Caco-2 (cell line): ENCODE results near the gene C3. TPM values are rescaled to one million over a fixed set of nuclear protein-coding genes. Genes with fewer than 3 reads are reported as not detected.
A peak's percentile ranks its signal among the peaks of the same experiment; 100 is the strongest.

Experiments
- BruUV-seq: library from RNA; stranded (reverse); fragments of 400-500 nt; replicated peaks from 2 replicates; lab custom pipeline; 2021; lab: Mats Ljungman, UMichigan
- CTCF ChIA-PET: fragments of 300-600 bp; sonication (Branson Sonifier 250); formaldehyde crosslinking; loops from one replicate; lab custom pipeline; 2022; ENCODE audit warnings: antibody characterized with exemption; lab: Charles Lee
- POLR2A ChIA-PET: fragments of 300-600 bp; sonication (Branson Sonifier 250); formaldehyde crosslinking; loops from one replicate; lab custom pipeline; 2022; ENCODE audit warnings: antibody characterized with exemption; lab: Charles Lee
- DNase-seq, 2 experiments: peaks; one replicate each; pipeline versions ENCODE4 v3.0.0 to v3.0.0-alpha.2; 2020 to 2022
- H3K27me3 ChIP-seq: replicated peaks from 2 replicates; pipeline ENCODE4 v1.6.0; 2011; ENCODE audit warnings: low read length; ENCODE audit not compliant: control insufficient read depth, insufficient read depth
- H3K36me3 ChIP-seq: 2 replicates; pipeline ENCODE4 v1.5.1; 2011; ENCODE audit warnings: low read length; ENCODE audit not compliant: control insufficient read depth, insufficient read depth
- H3K4me1 ChIP-seq: fragments of 250-450 bp; sonication (Bioruptor Pico); 2 replicates; pipeline ENCODE4 v1.5.1; 2020; ENCODE audit warnings: mild to moderate bottlenecking
- H3K4me3 ChIP-seq: 2 replicates; pipeline ENCODE4 v1.5.1; 2011; ENCODE audit warnings: low read depth, mild to moderate bottlenecking, control low read depth, low read length
- H3K9me3 ChIP-seq: fragments of 250-450 bp; sonication (Bioruptor Pico); 2 replicates; pipeline ENCODE4 v1.5.1; 2020; ENCODE audit warnings: mild to moderate bottlenecking, moderate library complexity
- H3K27ac Mint-ChIP-seq: one replicate; pipeline ENCODE4 v1.8.0; 2022; ENCODE audit warnings: mixed read lengths; ENCODE audit not compliant: unreplicated experiment
- H3K27me3 Mint-ChIP-seq: one replicate; pipeline ENCODE4 v1.8.0; 2022; ENCODE audit warnings: mixed read lengths; ENCODE audit not compliant: insufficient read depth, unreplicated experiment
- H3K36me3 Mint-ChIP-seq: one replicate; pipeline ENCODE4 v1.8.0; 2022; ENCODE audit warnings: mild to moderate bottlenecking, mixed read lengths; ENCODE audit not compliant: insufficient read depth, unreplicated experiment
- H3K4me1 Mint-ChIP-seq: one replicate; pipeline ENCODE4 v1.8.0; 2022; ENCODE audit warnings: low read depth, mixed read lengths; ENCODE audit not compliant: unreplicated experiment
- H3K4me3 Mint-ChIP-seq: one replicate; pipeline ENCODE4 v1.8.0; 2022; ENCODE audit warnings: mild to moderate bottlenecking, moderate library complexity, mixed read lengths; ENCODE audit not compliant: unreplicated experiment
- H3K9me3 Mint-ChIP-seq: one replicate; pipeline ENCODE4 v1.8.0; 2022; ENCODE audit warnings: mixed read lengths; ENCODE audit not compliant: unreplicated experiment
- intact Hi-C: fragments of 100-400 bp; cut with micrococcal nuclease; formaldehyde crosslinking; loops from one replicate; pipeline ENCODE4 v1.10.0; 2022; ENCODE audit not compliant: unreplicated experiment
- total RNA-seq: library from RNA; stranded (reverse); gene quantifications from 2 replicates; pipeline ENCODE4 v1.2.3, GENCODE V29; 2022
- TF ChIP-seq, protein P1 (sequence below), 2 experiments: fragments of 200-600 bp in 1 of 2; IDR thresholded peaks; 1 replicate in 1 of 2; 2 replicates in 1 of 2; pipeline versions ENCODE4 v1.5.1 to v1.8.0; 2011 to 2022; ENCODE audit warnings: antibody characterized with exemption in 1 of 2, control low read depth in 1 of 2, inconsistent platforms in 1 of 2, low read depth in 1 of 2, low read length in 1 of 2, mild to moderate bottlenecking in 1 of 2, moderate library complexity in 1 of 2; ENCODE audit not compliant: insufficient read depth in 1 of 2, severe bottlenecking in 1 of 2, unreplicated experiment in 1 of 2

The C3 gene
- total RNA-seq, 1 experiment from 2014 or later: 21.7 TPM

DNA sequence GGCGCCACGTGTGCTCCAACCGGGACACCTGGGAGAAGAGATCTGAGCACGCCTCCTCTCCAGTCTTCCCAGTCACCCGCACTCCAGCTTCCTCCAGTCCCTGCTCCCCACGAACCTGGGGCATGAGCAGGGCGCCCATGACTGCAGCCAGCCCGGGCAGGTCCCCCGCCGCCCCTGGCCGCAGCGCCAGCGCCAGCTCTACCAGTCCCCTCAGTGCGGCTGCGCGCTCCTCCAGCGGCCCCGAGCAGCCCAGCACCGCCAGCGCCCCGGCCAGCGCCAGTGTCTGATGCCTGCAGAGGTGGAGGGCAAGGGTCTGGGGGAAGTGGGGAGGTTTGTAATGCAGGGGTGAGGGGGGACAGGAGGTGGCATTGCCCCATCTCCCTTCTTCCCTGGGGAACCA is 33.7 kb upstream of the C3 start:
- H3K4me3 ChIP-seq: no peak overlapping the region
- peak overlapping the region; percentile 98 for H3K27ac Mint-ChIP-seq
- peaks cover 18% of the 10 kb centered on the region; the same call in 1 of the 2 replicates for H3K4me1 ChIP-seq
- intact Hi-C loops: no loop called here
- TF ChIP-seq, protein P1, sequence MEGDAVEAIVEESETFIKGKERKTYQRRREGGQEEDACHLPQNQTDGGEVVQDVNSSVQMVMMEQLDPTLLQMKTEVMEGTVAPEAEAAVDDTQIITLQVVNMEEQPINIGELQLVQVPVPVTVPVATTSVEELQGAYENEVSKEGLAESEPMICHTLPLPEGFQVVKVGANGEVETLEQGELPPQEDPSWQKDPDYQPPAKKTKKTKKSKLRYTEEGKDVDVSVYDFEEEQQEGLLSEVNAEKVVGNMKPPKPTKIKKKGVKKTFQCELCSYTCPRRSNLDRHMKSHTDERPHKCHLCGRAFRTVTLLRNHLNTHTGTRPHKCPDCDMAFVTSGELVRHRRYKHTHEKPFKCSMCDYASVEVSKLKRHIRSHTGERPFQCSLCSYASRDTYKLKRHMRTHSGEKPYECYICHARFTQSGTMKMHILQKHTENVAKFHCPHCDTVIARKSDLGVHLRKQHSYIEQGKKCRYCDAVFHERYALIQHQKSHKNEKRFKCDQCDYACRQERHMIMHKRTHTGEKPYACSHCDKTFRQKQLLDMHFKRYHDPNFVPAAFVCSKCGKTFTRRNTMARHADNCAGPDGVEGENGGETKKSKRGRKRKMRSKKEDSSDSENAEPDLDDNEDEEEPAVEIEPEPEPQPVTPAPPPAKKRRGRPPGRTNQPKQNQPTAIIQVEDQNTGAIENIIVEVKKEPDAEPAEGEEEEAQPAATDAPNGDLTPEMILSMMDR (IDR thresholded peaks at IDR 0.05; ENCODE audit: insufficient read depth in 1 of 2, low read depth in 1 of 2, low read length in 1 of 2, severe bottlenecking in 1 of 2, unreplicated experiment in 1 of 2): no peak
- no peak overlapping the region for H3K4me3 Mint-ChIP-seq
- CTCF ChIA-PET: interaction anchor here (1.2 to 2.6 kb wide), 3 partner anchors 16 to 238 kb away, joined by 3 to 29 read pairs (median 8); partner anchors contain the start of gene GPR108
- peaks cover 6% of the 10 kb centered on the region for H3K4me1 Mint-ChIP-seq
- H3K27me3 Mint-ChIP-seq: no peaks in the 10 kb centered on the region
- no TSS peak for BruUV-seq
- no peak for DNase-seq
- no peaks in the 10 kb centered on the region; the same call in 1 of the 2 replicates for H3K36me3 ChIP-seq
- H3K9me3 ChIP-seq: no peaks in the 10 kb centered on the region
- H3K36me3 Mint-ChIP-seq: peaks cover 83% of the 10 kb centered on the region
- H3K27me3 ChIP-seq: no peaks in the 10 kb centered on the region
- POLR2A ChIA-PET: no interaction called here
- H3K9me3 Mint-ChIP-seq: no peaks in the 10 kb centered on the region

DNA sequence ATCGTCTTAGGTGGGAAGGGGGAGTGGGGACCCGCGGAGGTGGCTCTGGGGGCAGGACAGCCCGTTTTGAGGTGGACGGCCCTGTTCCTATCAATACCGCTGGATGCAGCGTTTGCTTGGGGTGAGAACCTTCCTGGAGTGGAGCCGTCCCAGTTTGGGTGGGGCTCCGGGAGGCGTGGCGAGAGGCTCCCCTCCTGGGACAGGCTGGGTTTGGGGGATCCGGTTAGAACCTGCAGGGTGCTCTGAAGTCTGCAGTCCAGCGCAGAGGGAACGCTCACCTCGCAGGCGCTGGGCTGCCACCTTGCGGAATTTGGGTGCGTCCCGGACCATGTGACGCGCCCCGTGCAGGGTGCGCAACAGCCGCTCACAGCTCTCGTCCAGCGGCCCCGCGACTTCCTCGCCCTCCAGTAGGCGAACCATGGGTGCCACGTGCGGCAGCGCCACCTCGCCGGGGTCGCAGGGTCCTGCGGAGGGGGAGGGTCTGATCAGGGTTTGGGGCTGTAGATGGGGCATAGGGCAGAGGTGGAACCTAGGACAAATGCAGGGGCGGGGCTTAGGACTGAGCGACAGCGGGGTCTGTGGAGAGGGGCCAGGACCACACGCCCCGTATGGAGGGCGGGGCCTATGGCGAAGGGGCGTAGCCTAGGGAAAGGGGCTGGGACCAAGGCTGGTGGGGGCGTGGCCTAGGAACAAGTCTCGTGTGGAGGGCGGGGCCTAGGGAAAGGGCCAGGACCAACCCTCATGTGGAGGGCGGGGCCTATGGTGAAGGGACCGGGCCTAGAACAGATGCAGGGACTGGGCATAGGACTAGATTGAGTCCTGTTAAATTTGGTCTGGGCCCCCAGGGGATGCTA is 33.0 kb upstream of the C3 start:
- peak overlapping the region; percentile 53 for H3K4me3 ChIP-seq
- peaks cover 83% of the 10 kb centered on the region for H3K36me3 Mint-ChIP-seq
- CTCF ChIA-PET: interaction anchor here (1.2 to 2.6 kb wide), 5 partner anchors 12 to 237 kb away, joined by 3 to 29 read pairs (median 3); partner anchors contain the start of gene GPR108
- intact Hi-C loops: loop anchor here (1.0 kb wide), 3 partner anchors 13 to 110 kb away; no protein-coding TSS in a partner anchor
- peak overlapping the region; percentile 98 for H3K27ac Mint-ChIP-seq
- TF ChIP-seq, protein P1 (IDR thresholded peaks at IDR 0.05; ENCODE audit: insufficient read depth in 1 of 2, low read depth in 1 of 2, low read length in 1 of 2, severe bottlenecking in 1 of 2, unreplicated experiment in 1 of 2): peak; percentile 40 to 45
- H3K4me3 Mint-ChIP-seq: peak overlapping the region; percentile 94
- no TSS peak for BruUV-seq
- H3K4me1 Mint-ChIP-seq: peaks cover 6% of the 10 kb centered on the region
- H3K9me3 ChIP-seq: no peaks in the 10 kb centered on the region
- H3K4me1 ChIP-seq: peaks cover 18% of the 10 kb centered on the region; the same call in 1 of the 2 replicates
- no peaks in the 10 kb centered on the region for H3K27me3 Mint-ChIP-seq
- no peaks in the 10 kb centered on the region for H3K9me3 Mint-ChIP-seq
- no peaks in the 10 kb centered on the region for H3K27me3 ChIP-seq
- POLR2A ChIA-PET: interaction anchor here (0.9 to 2.6 kb wide), 5 partner anchors 13 to 277 kb away, joined by 4 to 27 read pairs (median 11); partner anchors contain the start of genes GPR108, SH2D3A and TRIP10
- no peaks in the 10 kb centered on the region; the same call in 1 of the 2 replicates for H3K36me3 ChIP-seq
- peak; percentile 97 for DNase-seq
